OCI-LY3 (cell line): ENCODE data around the gene LYPD4.
A peak's percentile ranks its signal among the peaks of the same experiment; 100 is the strongest.

Experiments used
- EZH2phosphoT487 ChIP-seq: fragments of 200-600 bp; shearing (Covaris generic); IDR thresholded peaks from 2 replicates; pipeline ENCODE4 v1.6.1; 2018; ENCODE audit warnings: antibody characterized with exemption, mixed run types, low read depth
- TF ChIP-seq, protein P1 (sequence below): fragments of 200-600, 300-600 bp; sonication (generic); IDR thresholded peaks from 2 replicates; pipeline ENCODE4 v1.5.1; 2014; ENCODE audit warnings: antibody characterized with exemption, low read length, low read depth

- TF ChIP-seq, protein P1, sequence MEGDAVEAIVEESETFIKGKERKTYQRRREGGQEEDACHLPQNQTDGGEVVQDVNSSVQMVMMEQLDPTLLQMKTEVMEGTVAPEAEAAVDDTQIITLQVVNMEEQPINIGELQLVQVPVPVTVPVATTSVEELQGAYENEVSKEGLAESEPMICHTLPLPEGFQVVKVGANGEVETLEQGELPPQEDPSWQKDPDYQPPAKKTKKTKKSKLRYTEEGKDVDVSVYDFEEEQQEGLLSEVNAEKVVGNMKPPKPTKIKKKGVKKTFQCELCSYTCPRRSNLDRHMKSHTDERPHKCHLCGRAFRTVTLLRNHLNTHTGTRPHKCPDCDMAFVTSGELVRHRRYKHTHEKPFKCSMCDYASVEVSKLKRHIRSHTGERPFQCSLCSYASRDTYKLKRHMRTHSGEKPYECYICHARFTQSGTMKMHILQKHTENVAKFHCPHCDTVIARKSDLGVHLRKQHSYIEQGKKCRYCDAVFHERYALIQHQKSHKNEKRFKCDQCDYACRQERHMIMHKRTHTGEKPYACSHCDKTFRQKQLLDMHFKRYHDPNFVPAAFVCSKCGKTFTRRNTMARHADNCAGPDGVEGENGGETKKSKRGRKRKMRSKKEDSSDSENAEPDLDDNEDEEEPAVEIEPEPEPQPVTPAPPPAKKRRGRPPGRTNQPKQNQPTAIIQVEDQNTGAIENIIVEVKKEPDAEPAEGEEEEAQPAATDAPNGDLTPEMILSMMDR, result peak; percentile 79
- TF ChIP-seq EZH2phosphoT487, result no peak
These were observed 49.4 kb downstream of the LYPD4 start for GRCh38 chr19:41795031-41795461.
